ENCODE measurements around the gene MYCL.
"Not testable (repeated sequence)": the region's sequence is repeated elsewhere in the genome, so short reads cannot be mapped to it uniquely, and the experiment has no call there.

The MYCL gene

DNA sequence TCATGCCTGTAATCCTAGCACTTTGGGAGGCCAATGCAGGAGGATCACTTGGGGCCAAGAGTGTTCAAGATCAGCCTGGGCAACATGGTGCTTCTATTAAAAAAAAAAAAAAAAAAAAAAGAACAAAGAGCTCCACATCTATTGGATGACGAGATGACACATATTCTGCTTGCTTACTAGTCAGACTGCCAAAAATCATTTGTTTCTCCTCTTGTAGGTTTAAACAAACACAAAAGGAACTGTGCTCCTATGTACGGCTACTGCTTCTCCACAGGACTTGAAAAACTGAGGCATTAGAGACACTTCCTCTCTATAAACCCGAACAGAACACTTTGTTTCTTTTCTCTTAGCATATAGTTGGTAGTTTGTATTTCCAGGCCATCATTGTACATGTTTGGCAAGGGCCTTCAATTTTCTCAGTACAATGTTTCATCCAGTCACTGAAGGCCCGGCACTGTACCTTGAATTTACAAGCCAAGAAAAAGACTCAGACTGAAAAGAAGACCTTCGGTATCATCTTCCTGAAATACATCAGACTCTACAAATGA lies 24.4 kb downstream of the MYCL start:
- Histone ChIP-seq H3K27ac (no peak overlapping the region), H3K9me3 (no peaks in the 10 kb centered on the region), H3K27me3 (no peaks in the 10 kb centered on the region), H3K36me3 (no peaks in the 10 kb centered on the region), H3K4me3 (no peak overlapping the region), H3K4me1 (peaks cover 0 to 18% (median 7%) of the 10 kb centered on the region in 4 donors)
- intact Hi-C loops (cut with DNase I; ENCODE audit: low total_unique reads), result no loop called here
- DNase-seq, result no peak
- TF ChIP-seq, protein P1, sequence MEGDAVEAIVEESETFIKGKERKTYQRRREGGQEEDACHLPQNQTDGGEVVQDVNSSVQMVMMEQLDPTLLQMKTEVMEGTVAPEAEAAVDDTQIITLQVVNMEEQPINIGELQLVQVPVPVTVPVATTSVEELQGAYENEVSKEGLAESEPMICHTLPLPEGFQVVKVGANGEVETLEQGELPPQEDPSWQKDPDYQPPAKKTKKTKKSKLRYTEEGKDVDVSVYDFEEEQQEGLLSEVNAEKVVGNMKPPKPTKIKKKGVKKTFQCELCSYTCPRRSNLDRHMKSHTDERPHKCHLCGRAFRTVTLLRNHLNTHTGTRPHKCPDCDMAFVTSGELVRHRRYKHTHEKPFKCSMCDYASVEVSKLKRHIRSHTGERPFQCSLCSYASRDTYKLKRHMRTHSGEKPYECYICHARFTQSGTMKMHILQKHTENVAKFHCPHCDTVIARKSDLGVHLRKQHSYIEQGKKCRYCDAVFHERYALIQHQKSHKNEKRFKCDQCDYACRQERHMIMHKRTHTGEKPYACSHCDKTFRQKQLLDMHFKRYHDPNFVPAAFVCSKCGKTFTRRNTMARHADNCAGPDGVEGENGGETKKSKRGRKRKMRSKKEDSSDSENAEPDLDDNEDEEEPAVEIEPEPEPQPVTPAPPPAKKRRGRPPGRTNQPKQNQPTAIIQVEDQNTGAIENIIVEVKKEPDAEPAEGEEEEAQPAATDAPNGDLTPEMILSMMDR (IDR thresholded peaks at IDR 0.05), result no peak

DNA sequence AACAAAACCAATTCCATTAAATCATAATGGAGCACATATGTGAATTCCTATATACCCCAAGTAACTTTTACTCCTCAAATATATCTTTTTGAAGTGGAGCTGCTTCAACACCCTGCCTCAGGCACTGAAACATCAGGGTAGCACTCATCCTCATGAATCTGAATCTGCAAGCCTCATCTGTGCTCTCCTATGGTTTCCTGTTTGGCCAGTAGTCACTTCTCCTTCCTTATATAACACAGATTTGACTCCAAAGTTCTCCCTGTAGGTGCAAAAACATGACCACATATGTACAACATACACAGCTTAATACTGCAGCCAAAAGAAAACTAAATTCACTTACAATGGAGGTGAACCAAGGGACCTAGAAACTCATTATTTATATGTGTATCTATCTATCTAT lies 25.6 kb downstream of the MYCL start:
- Histone ChIP-seq H3K9me3 (no peaks in the 10 kb centered on the region), H3K4me3 (no peak overlapping the region), H3K36me3 (no peaks in the 10 kb centered on the region), H3K4me1 (peaks cover 0 to 6% (median 1%) of the 10 kb centered on the region in 4 donors), H3K27me3 (no peaks in the 10 kb centered on the region), H3K27ac (no peak overlapping the region)
- TF ChIP-seq, protein P1 (IDR thresholded peaks at IDR 0.05), result no peak
- intact Hi-C loops (cut with DNase I; ENCODE audit: low total_unique reads), result no loop called here
- DNase-seq, result no peak

DNA sequence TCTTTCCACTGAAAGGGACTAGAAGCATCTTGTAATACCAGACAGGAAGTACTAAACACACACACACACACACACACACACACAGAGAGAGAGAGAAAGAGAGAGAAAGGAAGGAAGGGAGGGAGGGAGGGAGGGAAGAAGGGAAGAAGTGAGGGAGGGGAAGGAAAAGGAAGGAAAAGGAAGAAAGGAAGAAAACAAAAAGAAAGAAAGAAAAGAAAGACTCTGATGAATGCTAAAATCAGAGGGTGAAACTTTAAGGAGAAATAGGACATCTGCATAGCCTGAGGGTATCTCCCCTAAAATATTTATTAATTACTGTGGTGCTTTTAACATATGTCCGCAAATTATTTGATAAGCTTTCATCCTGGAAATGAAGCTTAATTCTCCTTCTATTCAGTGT lies 29.0 kb downstream of the MYCL start:
- Histone ChIP-seq H3K4me3 (no peak overlapping the region), H3K9me3 (no peaks in the 10 kb centered on the region), H3K27ac (no peak overlapping the region), H3K27me3 (no peaks in the 10 kb centered on the region), H3K4me1 (no peaks in the 10 kb centered on the region), H3K36me3 (no peaks in the 10 kb centered on the region)
- TF ChIP-seq, protein P1 (IDR thresholded peaks at IDR 0.05), result no peak
- DNase-seq, result no peak
- intact Hi-C loops (cut with DNase I; ENCODE audit: low total_unique reads), result no loop called here

DNA sequence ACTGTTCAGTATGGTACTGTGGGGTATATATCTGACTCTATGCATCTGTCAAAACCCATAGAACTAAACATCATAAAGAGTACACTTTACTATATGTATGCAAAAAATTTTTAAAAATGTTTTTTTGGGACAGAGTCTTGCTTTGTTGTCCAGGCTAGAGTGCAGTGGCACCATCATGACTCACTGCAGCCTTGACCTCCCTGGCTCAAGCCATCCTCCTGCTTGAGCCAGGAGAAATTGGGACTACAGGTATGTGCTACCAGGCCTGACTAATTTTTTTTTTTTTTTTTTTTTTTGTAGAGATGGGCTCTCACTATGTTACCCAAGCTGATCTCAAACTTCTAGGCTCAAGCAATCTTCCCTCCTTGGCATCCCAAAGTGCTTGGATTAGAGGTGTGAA lies 29.9 kb downstream of the MYCL start:
- no peaks in the 10 kb centered on the region for H3K36me3 ChIP-seq
- intact Hi-C loops (cut with DNase I; ENCODE audit: low total_unique reads), result no loop called here
- H3K4me3 ChIP-seq, result no peak overlapping the region
- H3K9me3 ChIP-seq, result no peaks in the 10 kb centered on the region
- H3K27ac ChIP-seq, result no peak overlapping the region
- no peak for DNase-seq
- H3K4me1 ChIP-seq, result no peaks in the 10 kb centered on the region
- TF ChIP-seq, protein P1 (IDR thresholded peaks at IDR 0.05), result no peak
- no peaks in the 10 kb centered on the region for H3K27me3 ChIP-seq

DNA sequence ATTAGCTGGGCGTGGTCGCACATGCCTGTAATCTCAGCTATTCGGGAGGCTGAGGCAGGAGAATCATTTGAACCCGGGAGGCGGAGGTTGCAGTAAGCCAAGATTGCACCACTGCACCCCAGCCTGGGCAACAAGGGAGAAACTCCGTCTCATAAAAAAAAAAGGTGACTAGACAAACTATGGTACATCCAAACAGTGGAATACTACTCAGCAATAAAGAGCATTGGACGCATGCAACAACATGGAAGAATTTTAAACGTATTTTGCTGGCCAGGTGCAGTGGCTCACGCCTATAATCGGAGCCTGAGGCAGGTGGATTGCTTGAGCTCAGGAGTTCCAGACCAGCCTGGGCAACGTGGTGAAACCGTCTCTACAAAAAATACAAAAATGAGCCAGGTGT lies 30.7 kb downstream of the MYCL start:
- H3K4me3 ChIP-seq; H3K36me3 ChIP-seq; H3K27ac ChIP-seq; H3K27me3 ChIP-seq; intact Hi-C loops (cut with DNase I; ENCODE audit: low total_unique reads); DNase-seq; H3K4me1 ChIP-seq; H3K9me3 ChIP-seq: not testable (repeated sequence)

DNA sequence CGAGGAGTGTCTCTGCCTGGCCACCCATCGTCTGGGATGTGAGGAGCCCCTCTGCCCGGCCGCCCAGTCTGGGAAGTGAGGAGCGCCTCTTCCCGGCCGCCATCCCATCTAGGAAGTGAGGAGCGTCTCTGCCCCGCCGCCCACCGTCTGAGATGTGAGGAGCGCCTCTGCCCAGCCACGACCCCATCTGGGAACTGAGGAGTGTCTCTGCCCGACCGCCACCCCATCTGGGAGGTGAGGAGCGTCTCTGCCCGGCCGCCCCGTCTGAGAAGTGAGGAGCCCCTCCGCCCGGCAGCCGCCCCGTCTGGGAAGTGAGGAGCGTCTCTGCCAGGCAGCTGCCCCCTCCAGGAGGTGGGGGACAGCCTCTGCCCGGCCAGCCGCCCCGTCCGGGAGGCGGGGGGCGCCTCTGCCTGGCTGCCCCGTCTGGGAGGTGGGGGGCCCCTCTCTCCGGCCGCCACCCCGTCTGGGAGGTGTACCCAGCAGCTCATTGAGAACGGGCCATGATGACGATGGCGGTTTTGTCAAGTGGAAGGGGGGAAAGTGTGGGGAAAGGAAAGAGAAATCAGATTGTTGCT lies 32.1 kb downstream of the MYCL start:
- H3K9me3 ChIP-seq; DNase-seq; intact Hi-C loops (cut with DNase I; ENCODE audit: low total_unique reads); H3K27me3 ChIP-seq; H3K36me3 ChIP-seq; H3K27ac ChIP-seq; H3K4me1 ChIP-seq; H3K4me3 ChIP-seq: not testable (repeated sequence)

DNA sequence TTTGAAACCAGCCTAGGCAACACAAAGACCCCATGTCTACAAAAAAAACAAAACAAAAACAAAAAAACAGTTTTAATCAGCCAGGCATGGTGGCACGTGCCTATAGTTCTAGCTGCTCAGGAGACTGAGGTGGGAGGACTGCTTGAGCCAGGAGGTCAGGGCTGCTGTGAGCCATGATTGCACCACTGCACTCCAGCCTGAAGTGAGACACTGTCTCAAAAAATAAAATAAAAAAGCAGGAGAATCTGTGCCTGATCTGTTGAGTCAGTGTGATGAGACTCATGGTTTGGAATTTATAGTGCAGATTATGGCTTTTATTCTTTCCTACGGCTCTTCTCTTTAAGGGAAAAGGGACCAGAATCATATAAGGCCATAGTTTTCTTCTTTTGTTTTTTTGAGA lies 35.0 kb downstream of the MYCL start:
- Histone ChIP-seq H3K9me3 (no peaks in the 10 kb centered on the region), H3K27ac (no peak overlapping the region), H3K4me1 (no peaks in the 10 kb centered on the region), H3K36me3 (no peaks in the 10 kb centered on the region), H3K27me3 (no peaks in the 10 kb centered on the region), H3K4me3 (no peak overlapping the region)
- intact Hi-C loops (cut with DNase I; ENCODE audit: low total_unique reads), result no loop called here
- DNase-seq, result no peak
- TF ChIP-seq, protein P1 (IDR thresholded peaks at IDR 0.05), result no peak

All from tibial artery (tissue), 4 donors.